IMR-90 (cell line): ENCODE measurements around the gene ZNF644.

Source experiments
- CEBPB ChIP-seq: IDR thresholded peaks from 2 replicates; pipeline ENCODE4 v1.6.1; 2012; ENCODE audit warnings: low read depth, low read length, improper control_type of control experiment
- CHD1 ChIP-seq: IDR thresholded peaks from 2 replicates; pipeline ENCODE4 v1.6.1; 2012; ENCODE audit warnings: low read depth, low read length, improper control_type of control experiment
- MXI1 ChIP-seq: IDR thresholded peaks from 2 replicates; pipeline ENCODE4 v1.6.1; 2012; ENCODE audit warnings: low read depth, mild to moderate bottlenecking, low read length, moderate library complexity, borderline replicate concordance
- POLR2A ChIP-seq: IDR thresholded peaks from 2 replicates; pipeline ENCODE4 v1.6.1; 2012; ENCODE audit warnings: mild to moderate bottlenecking, low read depth, low read length
- RAD21 ChIP-seq: IDR thresholded peaks from 2 replicates; pipeline ENCODE4 v1.6.1; 2012; ENCODE audit warnings: low read length, improper control_type of control experiment
- RCOR1 ChIP-seq: IDR thresholded peaks from 2 replicates; pipeline ENCODE4 v1.6.1; 2012; ENCODE audit warnings: mild to moderate bottlenecking, low read length, improper control_type of control experiment; ENCODE audit not compliant: insufficient replicate concordance
- TF ChIP-seq, protein P1 (sequence below): conservative IDR thresholded peaks from 2 replicates; pipeline ENCODE4 v1.5.1; 2012; ENCODE audit warnings: mild to moderate bottlenecking, low read depth, low read length, improper control_type of control experiment

GRCh38 chr1:90973897-90974798 lies 47.7 kb downstream of the ZNF644 start:
- TF ChIP-seq RAD21 (no peak), RCOR1 (no peak), MXI1 (no peak), CEBPB (peak; percentile 77), POLR2A (no peak), CHD1 (no peak)
- TF ChIP-seq, protein P1, sequence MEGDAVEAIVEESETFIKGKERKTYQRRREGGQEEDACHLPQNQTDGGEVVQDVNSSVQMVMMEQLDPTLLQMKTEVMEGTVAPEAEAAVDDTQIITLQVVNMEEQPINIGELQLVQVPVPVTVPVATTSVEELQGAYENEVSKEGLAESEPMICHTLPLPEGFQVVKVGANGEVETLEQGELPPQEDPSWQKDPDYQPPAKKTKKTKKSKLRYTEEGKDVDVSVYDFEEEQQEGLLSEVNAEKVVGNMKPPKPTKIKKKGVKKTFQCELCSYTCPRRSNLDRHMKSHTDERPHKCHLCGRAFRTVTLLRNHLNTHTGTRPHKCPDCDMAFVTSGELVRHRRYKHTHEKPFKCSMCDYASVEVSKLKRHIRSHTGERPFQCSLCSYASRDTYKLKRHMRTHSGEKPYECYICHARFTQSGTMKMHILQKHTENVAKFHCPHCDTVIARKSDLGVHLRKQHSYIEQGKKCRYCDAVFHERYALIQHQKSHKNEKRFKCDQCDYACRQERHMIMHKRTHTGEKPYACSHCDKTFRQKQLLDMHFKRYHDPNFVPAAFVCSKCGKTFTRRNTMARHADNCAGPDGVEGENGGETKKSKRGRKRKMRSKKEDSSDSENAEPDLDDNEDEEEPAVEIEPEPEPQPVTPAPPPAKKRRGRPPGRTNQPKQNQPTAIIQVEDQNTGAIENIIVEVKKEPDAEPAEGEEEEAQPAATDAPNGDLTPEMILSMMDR: no peak
